ENCODE measurements around the gene KRTAP10-7.

GRCh38 chr21:44647222-44647552 is 46.8 kb downstream of the KRTAP10-7 start:
- no peak for TF ChIP-seq CTCF (IDR thresholded peaks at IDR 0.05)
- TF ChIP-seq POLR2A (IDR thresholded peaks at IDR 0.05) = no peak
